ENCODE results near the gene PCDHB2.
"Not testable (repeated sequence)": the region's sequence is repeated elsewhere in the genome, so short reads cannot be mapped to it uniquely, and the experiment has no call there.

Gene PCDHB2

DNA sequence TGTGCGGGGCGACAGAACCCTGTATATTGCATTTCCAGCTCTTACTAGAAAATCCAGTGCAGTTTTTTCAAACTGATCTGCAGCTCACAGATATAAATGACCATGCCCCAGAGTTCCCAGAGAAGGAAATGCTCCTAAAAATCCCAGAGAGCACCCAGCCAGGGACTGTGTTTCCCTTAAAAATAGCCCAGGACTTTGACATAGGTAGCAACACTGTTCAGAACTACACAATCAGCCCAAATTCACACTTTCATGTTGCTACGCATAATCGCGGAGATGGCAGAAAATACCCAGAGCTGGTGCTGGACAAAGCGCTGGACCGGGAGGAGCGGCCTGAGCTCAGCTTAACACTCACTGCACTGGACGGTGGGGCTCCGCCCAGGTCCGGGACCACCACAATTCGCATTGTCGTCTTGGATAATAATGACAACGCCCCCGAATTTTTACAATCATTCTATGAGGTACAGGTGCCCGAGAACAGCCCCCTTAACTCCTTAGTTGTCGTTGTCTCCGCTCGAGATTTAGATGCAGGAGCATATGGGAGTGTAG is 41.4 kb downstream of the PCDHB2 start:
- in situ Hi-C loops (cut with MboI; ENCODE audit: low sequenced_read_pairs): no loop called here

DNA sequence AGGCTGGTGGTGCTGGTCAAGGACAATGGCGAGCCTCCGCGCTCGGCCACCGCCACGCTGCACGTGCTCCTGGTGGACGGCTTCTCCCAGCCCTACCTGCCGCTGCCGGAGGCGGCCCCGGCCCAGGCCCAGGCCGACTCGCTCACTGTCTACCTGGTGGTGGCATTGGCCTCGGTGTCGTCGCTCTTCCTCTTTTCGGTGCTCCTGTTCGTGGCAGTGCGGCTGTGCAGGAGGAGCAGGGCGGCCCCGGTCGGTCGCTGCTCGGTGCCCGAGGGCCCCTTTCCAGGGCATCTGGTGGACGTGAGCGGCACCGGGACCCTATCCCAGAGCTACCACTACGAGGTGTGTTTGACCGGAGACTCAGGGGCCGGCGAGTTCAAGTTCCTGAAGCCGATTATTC is 42.9 kb downstream of the PCDHB2 start:
- in situ Hi-C loops (cut with MboI; ENCODE audit: low sequenced_read_pairs): not testable (repeated sequence)
